GM06990 (cell line): ENCODE measurements around the gene ZNF516.

ENCODE experiments used
- DNase-seq: peaks from one replicate; pipeline ENCODE4 v3.0.0-alpha.2; 2011; ENCODE audit not compliant: insufficient read length; ENCODE audit errors: extremely low read depth
- H3K27me3 ChIP-seq: replicated peaks from 2 replicates; pipeline ENCODE4 v1.6.0; 2011; ENCODE audit warnings: low read length; ENCODE audit not compliant: control insufficient read depth, insufficient read depth
- H3K36me3 ChIP-seq: 2 replicates; pipeline ENCODE4 v1.5.1; 2011; ENCODE audit warnings: low read length; ENCODE audit not compliant: control insufficient read depth, insufficient read depth
- H3K4me3 ChIP-seq: replicated peaks from 2 replicates; pipeline ENCODE4 v1.5.1; 2011; ENCODE audit warnings: low read depth, mild to moderate bottlenecking, control low read depth, low read length
- TF ChIP-seq, protein P1 (sequence below): IDR thresholded peaks from 2 replicates; pipeline ENCODE4 v1.5.1; 2011; ENCODE audit warnings: low read length, control low read depth, mild to moderate bottlenecking, inconsistent platforms; ENCODE audit not compliant: insufficient read depth, poor library complexity, severe bottlenecking

Gene ZNF516

DNA sequence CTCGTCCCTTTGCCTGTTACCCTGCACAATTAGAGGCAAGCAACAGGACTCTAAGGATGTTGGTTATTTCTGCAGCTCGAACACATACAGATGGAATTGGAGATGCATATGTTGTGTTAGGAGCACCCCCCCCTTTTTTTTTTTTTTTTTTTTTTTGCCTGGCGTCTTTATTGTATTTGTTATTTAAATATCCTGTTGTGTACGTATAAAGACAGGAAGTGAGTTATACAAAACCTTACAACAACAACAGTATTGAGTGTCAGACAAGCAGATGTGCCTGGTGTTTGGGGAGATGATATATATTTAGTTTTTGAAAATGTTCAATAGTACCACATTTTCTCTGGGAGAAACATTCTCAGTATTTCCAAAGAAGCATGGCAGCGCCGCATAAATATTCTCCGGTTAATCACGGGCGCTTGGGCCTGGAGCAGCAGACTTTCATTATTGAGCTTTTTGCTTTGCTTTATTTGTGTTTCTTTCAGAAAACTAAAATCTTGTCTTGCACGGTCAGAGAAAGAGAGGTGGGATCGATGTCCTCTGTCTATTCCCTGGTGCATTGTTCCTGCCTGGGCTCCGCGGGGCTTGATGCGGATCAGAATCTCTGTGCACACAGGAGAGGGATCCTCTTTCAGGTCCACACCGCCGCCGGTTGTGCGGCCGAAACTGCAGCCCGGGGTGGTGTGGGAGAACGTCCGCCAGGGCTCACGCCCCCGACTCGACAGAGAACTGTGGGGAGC, 23.2 kb upstream of the ZNF516 start:
- peak; percentile 41 for DNase-seq
- Histone ChIP-seq H3K4me3 (peak overlapping the region; percentile 48), H3K36me3 (no peaks in the 10 kb centered on the region), H3K27me3 (no peaks in the 10 kb centered on the region)
- TF ChIP-seq, protein P1, sequence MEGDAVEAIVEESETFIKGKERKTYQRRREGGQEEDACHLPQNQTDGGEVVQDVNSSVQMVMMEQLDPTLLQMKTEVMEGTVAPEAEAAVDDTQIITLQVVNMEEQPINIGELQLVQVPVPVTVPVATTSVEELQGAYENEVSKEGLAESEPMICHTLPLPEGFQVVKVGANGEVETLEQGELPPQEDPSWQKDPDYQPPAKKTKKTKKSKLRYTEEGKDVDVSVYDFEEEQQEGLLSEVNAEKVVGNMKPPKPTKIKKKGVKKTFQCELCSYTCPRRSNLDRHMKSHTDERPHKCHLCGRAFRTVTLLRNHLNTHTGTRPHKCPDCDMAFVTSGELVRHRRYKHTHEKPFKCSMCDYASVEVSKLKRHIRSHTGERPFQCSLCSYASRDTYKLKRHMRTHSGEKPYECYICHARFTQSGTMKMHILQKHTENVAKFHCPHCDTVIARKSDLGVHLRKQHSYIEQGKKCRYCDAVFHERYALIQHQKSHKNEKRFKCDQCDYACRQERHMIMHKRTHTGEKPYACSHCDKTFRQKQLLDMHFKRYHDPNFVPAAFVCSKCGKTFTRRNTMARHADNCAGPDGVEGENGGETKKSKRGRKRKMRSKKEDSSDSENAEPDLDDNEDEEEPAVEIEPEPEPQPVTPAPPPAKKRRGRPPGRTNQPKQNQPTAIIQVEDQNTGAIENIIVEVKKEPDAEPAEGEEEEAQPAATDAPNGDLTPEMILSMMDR: no peak

DNA sequence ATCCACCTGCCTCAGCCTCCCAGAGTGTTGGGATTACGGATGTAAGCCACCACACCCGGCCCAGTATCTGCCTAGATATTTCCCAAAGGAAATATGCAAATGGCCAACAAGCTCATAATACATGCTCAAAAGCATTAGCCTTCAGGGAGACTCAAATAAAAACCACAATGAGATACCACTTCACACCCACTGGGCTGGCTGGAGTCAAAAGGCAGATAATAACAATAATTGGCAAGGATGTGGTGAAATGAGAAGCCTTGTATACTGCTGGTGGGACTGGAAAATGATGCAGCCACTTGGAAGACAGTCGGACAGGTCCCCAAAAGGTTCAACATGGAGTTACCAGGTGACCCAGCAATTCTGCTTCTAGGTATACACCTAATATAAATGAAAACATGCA, 20.5 kb upstream of the ZNF516 start:
- Histone ChIP-seq H3K4me3 (no peak overlapping the region), H3K27me3 (no peaks in the 10 kb centered on the region), H3K36me3 (no peaks in the 10 kb centered on the region)
- TF ChIP-seq, protein P1: no peak
- no peak for DNase-seq

DNA sequence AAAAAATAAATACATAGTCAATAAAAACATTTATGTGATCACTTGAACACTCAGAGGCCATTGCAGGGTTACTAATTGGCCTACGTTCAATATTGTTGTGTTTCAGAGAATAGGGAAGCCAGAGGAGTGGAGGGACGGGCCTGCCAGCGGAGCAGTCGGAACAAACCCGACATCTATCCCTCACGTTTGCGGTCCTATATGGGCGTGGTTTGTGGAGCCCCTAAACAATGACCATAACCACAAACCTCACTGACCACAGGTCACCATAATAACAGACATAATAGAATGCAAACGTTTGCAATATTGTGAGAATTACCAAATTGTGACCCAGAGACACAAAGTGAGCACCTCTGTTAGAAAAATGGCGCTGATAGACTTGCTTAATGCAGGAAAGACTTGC, 19.5 kb upstream of the ZNF516 start:
- TF ChIP-seq, protein P1: no peak
- no peak for DNase-seq
- Histone ChIP-seq H3K27me3 (no peaks in the 10 kb centered on the region), H3K4me3 (no peak overlapping the region), H3K36me3 (no peaks in the 10 kb centered on the region)

DNA sequence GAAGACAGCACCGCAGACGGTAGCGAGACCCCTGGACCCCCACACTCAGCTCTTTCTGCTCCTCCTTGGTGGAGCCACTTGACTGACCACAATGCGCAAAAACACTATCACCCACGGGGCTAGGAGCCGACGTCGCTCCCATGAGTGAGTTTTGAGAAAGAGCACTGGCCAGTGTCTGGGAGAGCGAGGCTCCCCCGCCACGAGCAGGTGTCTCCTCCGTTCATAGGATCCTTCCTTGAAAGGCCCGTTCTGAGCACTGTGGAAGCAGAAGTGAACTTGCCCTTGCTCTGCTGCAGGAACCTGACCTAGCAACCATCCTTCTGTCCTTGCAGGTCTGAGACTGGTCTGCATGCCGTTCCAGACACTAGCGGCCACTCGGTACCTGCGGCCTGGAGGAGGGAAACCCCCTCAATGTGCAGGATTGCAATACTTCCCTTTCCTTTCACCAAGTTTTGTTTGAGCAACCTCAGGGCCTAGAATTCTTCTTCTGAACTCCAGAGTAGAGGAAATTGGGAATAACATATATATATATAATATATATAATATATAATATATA, 12.9 kb upstream of the ZNF516 start:
- TF ChIP-seq, protein P1: no peak
- no peaks in the 10 kb centered on the region for H3K27me3 ChIP-seq
- DNase-seq: no peak
- H3K36me3 ChIP-seq: no peaks in the 10 kb centered on the region
- no peak overlapping the region for H3K4me3 ChIP-seq

DNA sequence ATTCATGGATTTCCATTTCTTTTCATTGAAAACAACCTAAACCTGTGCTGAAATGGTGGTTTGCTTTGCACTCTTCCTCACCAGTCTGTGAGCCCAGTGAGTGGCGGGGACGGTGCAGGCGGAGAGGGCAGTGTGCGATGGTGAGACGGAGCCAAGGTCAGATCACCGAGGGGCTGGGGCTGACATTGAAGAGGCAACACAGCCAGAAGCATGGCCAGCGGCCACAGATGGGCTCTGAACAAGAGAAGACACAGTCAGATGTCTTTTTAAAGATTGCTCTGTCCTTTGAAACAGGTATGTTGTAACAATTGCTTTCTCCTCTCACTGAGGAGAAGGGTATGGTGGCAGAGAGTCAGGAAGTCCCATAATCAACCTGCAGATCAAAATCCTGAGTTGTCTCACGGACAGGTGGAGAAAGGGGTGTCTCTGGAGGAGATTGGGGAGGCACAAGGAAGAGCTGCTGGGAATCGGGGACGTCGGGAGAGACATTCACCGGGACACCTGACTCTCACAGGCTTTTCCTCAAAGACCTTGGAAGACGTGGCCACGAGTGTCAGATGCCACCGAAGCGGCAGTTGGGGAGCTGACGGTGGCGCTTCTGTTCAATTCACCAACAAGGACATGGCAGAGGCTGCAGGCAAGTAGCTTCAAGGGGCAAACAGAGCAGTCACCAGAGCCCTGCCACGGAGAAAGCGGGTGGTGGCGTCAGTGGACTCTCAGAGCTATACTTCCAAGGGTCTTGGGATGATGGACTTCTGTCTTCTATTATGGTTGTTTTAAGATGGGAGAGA, 12.1 kb upstream of the ZNF516 start:
- H3K36me3 ChIP-seq: no peaks in the 10 kb centered on the region
- TF ChIP-seq, protein P1: no peak
- DNase-seq: no peak
- H3K4me3 ChIP-seq: no peak overlapping the region
- H3K27me3 ChIP-seq: no peaks in the 10 kb centered on the region
